Measurements from ENCODE around the gene FOXP3. TPM values are rescaled to one million over a fixed set of nuclear protein-coding genes. Genes with fewer than 3 reads are reported as not detected.
A peak's percentile ranks its signal among the peaks of the same experiment; 100 is the strongest.
"Not testable (repeated sequence)": the region's sequence is repeated elsewhere in the genome, so short reads cannot be mapped to it uniquely, and the experiment has no call there.

FOXP3 gene
- polyA plus RNA-seq, 3 donors = 0.10 TPM; not detected in 2

GRCh38 chrX:49308604-49309269 is 44.2 kb upstream of the FOXP3 start:
- H3K4me1 ChIP-seq (ENCODE audit: control insufficient read depth in 1 of 2, insufficient read depth in 2 of 2, low read length in 2 of 2) = peaks cover 51 to 59% of the 10 kb centered on the region in 2 donors
- H3K27me3 ChIP-seq (ENCODE audit: control insufficient read depth in 2 of 2, insufficient read depth in 2 of 2, low read length in 2 of 2) = no peaks in the 10 kb centered on the region
- peak overlapping the region; percentile 65 for H3K4me2 ChIP-seq (replicated peaks; ENCODE audit: extremely low read depth, low read length, poor library complexity, severe bottlenecking)
- H3K79me2 ChIP-seq (ENCODE audit: insufficient read depth, low read length) = no peaks in the 10 kb centered on the region
- Mint-ChIP-seq H3K27me3 (ENCODE audit: low read depth in 3 of 3) (peaks cover 0 to 4% (median 0%) of the 10 kb centered on the region in 3 donors), H3K9me3 (peaks cover 0 to 2% (median 0%) of the 10 kb centered on the region in 7 donors), H3K4me3 (peak overlapping the region; percentile 78 to 91), H3K4me1 (peaks cover 55% of the 10 kb centered on the region), H3K27ac (peak overlapping the region; percentile 91 to 98 (median 94)), H3K36me3 (no peaks in the 10 kb centered on the region)
- peak; percentile 23 to 47 (median 34) for DNase-seq
- H3K9me3 ChIP-seq (replicated peaks in 1 of 2; ENCODE audit: control insufficient read depth in 1 of 2, insufficient read depth in 1 of 2, low read length in 2 of 2) = no peaks in the 10 kb centered on the region
- intact Hi-C loops (cut with micrococcal nuclease) = no loop called here
- no peaks in the 10 kb centered on the region for H4K20me1 ChIP-seq (ENCODE audit: insufficient read depth, low read length)
- H3K27ac ChIP-seq (ENCODE audit: low read depth in 1 of 2, low read length in 2 of 2) = peak overlapping the region; percentile 83 to 92
- no peaks in the 10 kb centered on the region for H3K36me3 ChIP-seq (replicated peaks in 1 of 2; ENCODE audit: control insufficient read depth in 1 of 2, insufficient read depth in 2 of 2, low read length in 2 of 2)
- WGBS (ENCODE audit: insufficient coverage) = 55% methylated on average over 6 of the region's 15 CpGs
- H3K9ac ChIP-seq (ENCODE audit: insufficient read depth, low read length, poor library complexity, severe bottlenecking) = peak overlapping the region; percentile 54
- H2AFZ ChIP-seq (ENCODE audit: insufficient read depth, low read depth, low read length, poor library complexity, severe bottlenecking) = peak overlapping the region; percentile 79
- H3K4me3 ChIP-seq (replicated peaks in 1 of 3; ENCODE audit: low read depth in 2 of 3, low read length in 3 of 3) = peak overlapping the region; percentile 14 to 69 (median 37)
- TF ChIP-seq CTCF (IDR thresholded peaks at IDR 0.05) = no peak

- H3K27me3 Mint-ChIP-seq (ENCODE audit: low read depth in 3 of 3); H3K4me3 ChIP-seq (replicated peaks in 1 of 3; ENCODE audit: low read depth in 2 of 3, low read length in 3 of 3); intact Hi-C loops (cut with micrococcal nuclease); H3K27me3 ChIP-seq (ENCODE audit: control insufficient read depth in 2 of 2, insufficient read depth in 2 of 2, low read length in 2 of 2); H3K4me3 Mint-ChIP-seq; H3K36me3 ChIP-seq (replicated peaks in 1 of 2; ENCODE audit: control insufficient read depth in 1 of 2, insufficient read depth in 2 of 2, low read length in 2 of 2); H3K36me3 Mint-ChIP-seq; H3K9me3 Mint-ChIP-seq; H3K79me2 ChIP-seq (ENCODE audit: insufficient read depth, low read length); H4K20me1 ChIP-seq (ENCODE audit: insufficient read depth, low read length); H3K4me2 ChIP-seq (replicated peaks; ENCODE audit: extremely low read depth, low read length, poor library complexity, severe bottlenecking); DNase-seq; H3K9me3 ChIP-seq (replicated peaks in 1 of 2; ENCODE audit: control insufficient read depth in 1 of 2, insufficient read depth in 1 of 2, low read length in 2 of 2); H3K9ac ChIP-seq (ENCODE audit: insufficient read depth, low read length, poor library complexity, severe bottlenecking): not testable (repeated sequence)
- H3K27ac ChIP-seq (ENCODE audit: low read depth in 1 of 2, low read length in 2 of 2) = peak overlapping the region in 1 of 2 donors; percentile 92
- peak overlapping the region; percentile 79 for H2AFZ ChIP-seq (ENCODE audit: insufficient read depth, low read depth, low read length, poor library complexity, severe bottlenecking)
- peaks cover 47 to 53% of the 10 kb centered on the region in 2 donors for H3K4me1 ChIP-seq (ENCODE audit: control insufficient read depth in 1 of 2, insufficient read depth in 2 of 2, low read length in 2 of 2)
- WGBS (ENCODE audit: insufficient coverage) = no CpG with 5 or more reads among the region's 2 CpGs
- Mint-ChIP-seq H3K27ac (peak overlapping the region in 5 of 7 donors; percentile 52 to 92 (median 65)), H3K4me1 (peaks cover 50% of the 10 kb centered on the region)
Measured at GRCh38 chrX:49307775-49308174, 43.3 kb upstream of the FOXP3 start.

All from CD14-positive monocyte (primary cell).